RWPE2 (cell line): ENCODE results near the gene CARMIL3.

Experiments used
- ATAC-seq: fragments of 200-7000 bp; cut with Tn5 transposase; 3 replicates; pipeline ENCODE4 v1.9.1; 2021; ENCODE audit warnings: low read depth
- DNase-seq: peaks from one replicate; pipeline ENCODE4 v3.0.0-alpha.2; 2020; ENCODE audit warnings: low spot score
- H3K27ac ChIP-seq: fragments of 450-650 bp; 2 replicates; pipeline ENCODE4 v1.5.1; 2017; ENCODE audit warnings: mild to moderate bottlenecking; ENCODE audit not compliant: poor library complexity, severe bottlenecking
- H3K27me3 ChIP-seq: fragments of 250-450 bp; sonication (Bioruptor Pico); 2 replicates; pipeline ENCODE4 v1.5.1; 2021; ENCODE audit warnings: mild to moderate bottlenecking, moderate library complexity; ENCODE audit not compliant: insufficient read depth, poor library complexity, severe bottlenecking
- H3K36me3 ChIP-seq: fragments of 250-450 bp; sonication (Bioruptor Pico); 2 replicates; pipeline ENCODE4 v1.5.1; 2020; ENCODE audit warnings: low read depth, mild to moderate bottlenecking, moderate library complexity
- H3K4me1 ChIP-seq: fragments of 250-450 bp; sonication (Bioruptor Pico); 2 replicates; pipeline ENCODE4 v1.5.1; 2021; ENCODE audit warnings: mild to moderate bottlenecking, moderate library complexity; ENCODE audit not compliant: insufficient read depth, poor library complexity, severe bottlenecking
- H3K4me3 ChIP-seq: fragments of 250-450 bp; sonication (Bioruptor Pico); 2 replicates; pipeline ENCODE4 v1.5.1; 2021; ENCODE audit warnings: mild to moderate bottlenecking, moderate library complexity; ENCODE audit not compliant: severe bottlenecking
- H3K9me3 ChIP-seq: fragments of 250-450 bp; sonication (Bioruptor Pico); 2 replicates; pipeline ENCODE4 v1.5.1; 2021; ENCODE audit warnings: mild to moderate bottlenecking, moderate library complexity; ENCODE audit not compliant: severe bottlenecking
- CTCF ChIP-seq: fragments of 450-650 bp; IDR thresholded peaks from one replicate; pipeline ENCODE4 v1.5.1; 2017; ENCODE audit warnings: mild to moderate bottlenecking, moderate library complexity; ENCODE audit not compliant: poor library complexity, severe bottlenecking

Gene CARMIL3

GRCh38 chr14:24084440-24084839 is 32.6 kb downstream of the CARMIL3 start:
- Histone ChIP-seq H3K4me3 (no peak overlapping the region), H3K27me3 (no peaks in the 10 kb centered on the region), H3K36me3 (no peaks in the 10 kb centered on the region), H3K9me3 (no peaks in the 10 kb centered on the region), H3K4me1 (no peaks in the 10 kb centered on the region), H3K27ac (no peak overlapping the region)
- DNase-seq (no peak), ATAC-seq (no peak)
- no peak for TF ChIP-seq CTCF

GRCh38 chr14:24085215-24085614 is 33.4 kb downstream of the CARMIL3 start:
- no peaks in the 10 kb centered on the region for H3K4me1 ChIP-seq
- no peak for TF ChIP-seq CTCF
- no peak for ATAC-seq
- no peaks in the 10 kb centered on the region for H3K27me3 ChIP-seq
- no peak for DNase-seq
- H3K27ac ChIP-seq = no peak overlapping the region
- H3K4me3 ChIP-seq = no peak overlapping the region
- no peaks in the 10 kb centered on the region for H3K9me3 ChIP-seq
- no peaks in the 10 kb centered on the region for H3K36me3 ChIP-seq

- DNase-seq = no peak
- no peak overlapping the region for H3K27ac ChIP-seq
These were observed 34.6 kb downstream of the CARMIL3 start for GRCh38 chr14:24086193-24086955.

GRCh38 chr14:24087004-24087403 is 35.2 kb downstream of the CARMIL3 start:
- Histone ChIP-seq H3K27me3 (no peaks in the 10 kb centered on the region), H3K36me3 (no peaks in the 10 kb centered on the region), H3K27ac (no peak overlapping the region), H3K4me3 (no peak overlapping the region), H3K4me1 (no peaks in the 10 kb centered on the region), H3K9me3 (no peaks in the 10 kb centered on the region)
- DNase-seq (no peak), ATAC-seq (no peak)
- TF ChIP-seq CTCF = no peak

More at GRCh38 chr14:24086193-24086955, 34.6 kb downstream of the CARMIL3 start:
- Histone ChIP-seq H3K4me1 (no peaks in the 10 kb centered on the region), H3K27me3 (no peaks in the 10 kb centered on the region), H3K36me3 (no peaks in the 10 kb centered on the region), H3K4me3 (no peak overlapping the region), H3K9me3 (no peaks in the 10 kb centered on the region)
- TF ChIP-seq CTCF = no peak
- no peak for ATAC-seq

GRCh38 chr14:24088095-24088494 is 36.3 kb downstream of the CARMIL3 start:
- peaks cover 2% of the 10 kb centered on the region for H3K4me1 ChIP-seq
- ATAC-seq = no peak

More at GRCh38 chr14:24088095-24088494, 36.3 kb downstream of the CARMIL3 start:
- no peak overlapping the region for H3K27ac ChIP-seq
- H3K27me3 ChIP-seq = no peaks in the 10 kb centered on the region
- TF ChIP-seq CTCF = no peak
- H3K36me3 ChIP-seq = no peaks in the 10 kb centered on the region
- DNase-seq = no peak
- no peaks in the 10 kb centered on the region for H3K9me3 ChIP-seq
- H3K4me3 ChIP-seq = no peak overlapping the region
